Frontal cortex (tissue), 4 donors: Measurements from ENCODE around the gene MID1. TPM values are rescaled to one million over a fixed set of nuclear protein-coding genes. Genes with fewer than 3 reads are reported as not detected.
A peak's percentile ranks its signal among the peaks of the same experiment; 100 is the strongest.

Experiments
- DNase-seq, 2 donors: peaks; one replicate each; pipeline ENCODE4 v3.0.0; 2012; ENCODE audit warnings: low spot score in 2 of 2
- FAIRE-seq: peaks from 2 replicates; lab custom pipeline; 2012; peaks lifted over from hg19 to GRCh38; lab: Jason Lieb, UNC
- total RNA-seq: library from RNA; depleted of rRNA; stranded (reverse); fragments of >200 nt; gene quantifications from one replicate; pipeline ENCODE4 v1.2.3, GENCODE V29; 2014
- donor health status: control.
- donor health status: control.
- donor health status: control.

The MID1 gene
- total RNA-seq, 1 donor from 2014 or later, result 7.7 TPM

DNA sequence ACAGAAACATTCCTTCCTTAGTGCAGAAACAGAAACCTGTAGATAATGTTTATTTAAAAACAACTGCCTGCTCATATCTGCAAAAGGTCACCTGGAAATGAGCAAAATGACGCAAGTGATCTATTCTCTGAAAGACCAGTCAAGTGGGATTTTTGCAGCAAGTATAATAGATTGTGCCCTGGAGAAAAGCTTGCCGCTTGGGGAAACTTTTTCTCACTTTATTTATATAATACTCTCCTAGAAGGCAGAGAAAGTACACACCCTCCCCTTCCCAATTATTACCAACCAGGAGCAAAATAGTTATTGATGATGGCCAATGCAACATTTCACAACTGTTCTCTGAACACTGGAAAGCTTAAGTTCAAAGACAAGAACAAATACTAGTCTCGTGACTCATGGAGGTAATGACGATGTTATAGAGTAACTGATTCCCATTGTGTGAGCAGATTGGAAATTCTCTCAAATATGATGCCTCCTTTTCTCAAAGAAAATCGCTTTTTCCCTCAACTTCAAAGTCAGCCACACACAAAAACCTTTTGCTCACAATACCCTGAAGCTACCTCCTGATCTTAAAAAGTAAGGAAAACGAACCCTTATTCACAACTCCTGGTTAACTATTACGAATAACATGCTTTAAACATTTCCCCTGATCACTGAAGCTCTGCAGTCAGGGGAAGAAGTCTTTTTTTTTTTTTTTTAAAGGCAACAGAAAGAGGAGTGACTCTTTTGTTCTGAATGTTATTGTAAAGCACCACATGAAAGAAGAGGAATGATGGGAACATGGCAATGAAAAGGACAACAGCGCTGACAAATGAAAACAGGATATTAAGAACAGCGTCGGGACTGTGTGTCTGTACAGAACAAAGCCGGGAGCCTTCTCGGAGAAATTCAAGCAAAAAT, 41.0 kb downstream of the MID1 start:
- no peak for FAIRE-seq
- no peak for DNase-seq

DNA sequence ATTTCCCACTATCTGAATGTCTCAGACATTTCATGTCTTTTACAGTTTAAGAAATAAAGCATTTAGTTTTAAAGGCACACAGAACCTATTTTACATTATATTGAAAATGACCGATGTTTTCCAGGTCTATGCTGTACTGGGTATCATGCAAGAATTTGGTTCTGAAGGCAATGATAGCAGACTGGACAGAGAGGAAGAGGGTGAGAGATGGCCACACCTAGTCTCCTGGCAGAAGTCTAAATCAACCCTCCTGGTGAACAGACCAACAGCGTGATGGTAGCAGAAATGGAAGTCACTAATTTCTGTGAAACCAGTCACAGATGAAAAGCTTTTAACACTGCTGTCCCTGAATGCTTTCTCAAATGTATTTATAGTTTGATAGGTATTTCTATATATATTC, 41.9 kb downstream of the MID1 start:
- no peak for DNase-seq
- no peak for FAIRE-seq

DNA sequence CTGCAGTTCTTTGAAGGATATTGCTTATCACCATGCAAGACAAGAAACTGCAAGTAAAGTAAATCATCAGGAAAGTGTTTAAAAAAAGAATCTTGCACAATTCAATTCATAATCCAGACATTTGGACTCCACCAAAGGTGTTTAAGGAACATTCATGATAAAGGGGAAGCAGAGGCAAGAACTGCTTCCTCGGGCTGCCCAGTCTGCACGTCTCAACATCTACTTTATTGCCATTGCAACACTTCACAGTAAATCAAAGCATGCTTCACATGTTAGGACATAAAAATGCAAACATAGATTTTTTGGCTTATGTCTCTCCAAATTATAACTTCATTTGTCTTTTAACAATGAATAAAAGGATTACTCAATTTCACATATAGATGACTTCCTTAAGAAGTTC, 42.5 kb downstream of the MID1 start:
- DNase-seq (no peak), FAIRE-seq (no peak)

DNA sequence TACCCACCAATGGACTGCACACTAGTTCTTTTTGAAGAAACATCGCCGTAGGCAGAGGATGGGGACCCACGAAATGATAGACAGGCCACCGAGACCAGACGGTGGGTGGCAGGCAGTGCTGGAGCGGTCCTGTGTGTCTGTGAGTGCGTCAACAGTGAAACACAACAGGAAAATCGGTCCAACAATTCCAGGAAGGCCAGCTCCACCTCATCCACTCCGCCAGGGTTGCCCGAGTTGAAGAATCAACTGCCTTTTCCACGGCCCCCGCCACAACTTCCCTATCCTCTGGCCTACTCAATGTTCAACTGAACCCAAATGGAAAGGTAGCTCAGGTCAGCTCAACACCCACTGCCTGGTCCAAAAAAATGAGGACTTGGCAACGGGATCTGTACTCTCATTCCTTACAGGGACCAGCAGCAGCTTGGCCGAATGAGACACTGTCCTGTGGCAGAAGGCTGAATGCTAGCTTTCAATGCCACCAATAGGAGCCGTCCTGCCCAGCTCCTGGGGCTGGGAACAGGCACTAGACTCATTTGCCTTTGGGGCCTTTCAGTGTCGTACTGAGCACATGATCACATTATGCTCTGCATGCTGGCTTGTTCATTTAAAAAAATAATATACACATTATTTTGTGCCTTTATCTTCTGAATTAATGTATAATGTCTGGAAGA, 43.5 kb downstream of the MID1 start:
- DNase-seq (no peak), FAIRE-seq (no peak)

DNA sequence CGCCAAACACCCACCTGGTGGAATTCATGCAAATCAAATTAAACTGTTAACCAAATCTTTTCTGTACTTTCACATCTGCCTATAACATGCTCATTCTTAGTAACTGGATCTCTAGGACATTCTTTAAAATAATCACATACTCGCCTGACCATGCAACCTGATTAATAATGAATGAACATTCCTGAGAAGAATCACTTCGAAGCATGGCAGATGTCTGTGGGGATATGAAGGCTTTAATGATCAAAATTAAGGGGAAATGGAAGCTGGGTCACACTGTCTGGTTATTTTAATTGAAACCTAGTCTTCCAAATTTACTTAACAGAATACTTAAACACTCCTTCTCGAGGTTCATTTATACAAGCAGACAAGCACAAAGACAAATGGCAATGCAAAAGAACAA, 44.2 kb downstream of the MID1 start:
- DNase-seq, result no peak

DNA sequence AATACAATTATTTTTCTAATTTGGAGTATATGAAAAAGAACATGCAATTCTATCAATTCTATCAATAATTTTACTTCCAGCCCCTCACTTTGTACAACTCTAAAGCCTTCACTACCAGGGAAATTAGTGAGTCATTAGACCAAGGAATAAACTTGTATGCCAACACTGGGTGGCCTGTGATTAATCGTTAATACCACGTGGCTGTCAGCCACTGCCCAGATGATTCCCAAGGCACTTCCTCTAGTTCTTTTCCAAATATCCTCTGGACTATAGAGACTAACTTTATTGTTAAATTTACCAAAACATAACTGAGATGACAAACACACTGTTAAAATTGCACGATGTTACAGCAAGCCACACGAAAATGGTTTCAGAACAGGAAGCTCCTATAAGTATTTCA, 45.7 kb downstream of the MID1 start:
- no peak for DNase-seq
- FAIRE-seq, result no peak

More for the DNA sequence above, 44.2 kb downstream of the MID1 start:
- FAIRE-seq, result no peak

DNA sequence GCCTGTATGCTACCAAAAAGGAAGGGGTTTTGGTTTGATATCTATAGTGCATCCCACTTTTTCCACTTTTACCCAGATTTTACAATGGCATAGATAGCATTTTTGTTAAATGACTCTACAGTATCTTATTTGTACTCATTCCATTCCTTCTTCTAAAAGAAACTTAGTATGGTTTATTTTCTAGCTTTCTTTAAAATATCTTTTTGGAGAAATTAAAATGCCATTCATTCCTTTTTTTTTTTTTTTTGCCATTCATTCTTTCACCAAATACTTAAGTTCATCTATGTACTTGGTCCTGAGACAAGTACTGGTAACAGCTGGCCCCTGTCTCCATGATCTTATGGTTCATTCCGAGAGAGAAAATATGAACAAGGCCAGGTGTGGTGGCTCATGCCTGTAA, 49.1 kb downstream of the MID1 start:
- no peak for FAIRE-seq
- no peak for DNase-seq

DNA sequence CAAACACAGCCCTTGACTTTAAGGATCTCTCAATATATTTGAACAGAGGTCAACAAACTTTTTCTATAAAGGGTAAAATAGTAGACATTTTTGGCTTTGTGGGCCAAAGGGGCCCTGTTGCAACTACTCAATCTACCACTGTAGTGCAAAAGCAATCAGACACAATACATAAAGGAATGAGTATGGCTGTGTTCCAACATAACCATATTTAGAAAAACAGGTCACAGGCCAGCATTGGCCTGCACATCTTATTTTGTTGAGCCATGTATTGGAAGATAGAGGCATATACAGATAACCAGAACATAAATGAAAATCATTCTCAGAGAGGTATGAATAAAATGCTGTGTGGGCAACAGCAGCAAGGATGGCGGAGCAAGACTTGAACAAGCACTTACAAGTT, 49.8 kb downstream of the MID1 start:
- FAIRE-seq (no peak), DNase-seq (no peak)

DNA sequence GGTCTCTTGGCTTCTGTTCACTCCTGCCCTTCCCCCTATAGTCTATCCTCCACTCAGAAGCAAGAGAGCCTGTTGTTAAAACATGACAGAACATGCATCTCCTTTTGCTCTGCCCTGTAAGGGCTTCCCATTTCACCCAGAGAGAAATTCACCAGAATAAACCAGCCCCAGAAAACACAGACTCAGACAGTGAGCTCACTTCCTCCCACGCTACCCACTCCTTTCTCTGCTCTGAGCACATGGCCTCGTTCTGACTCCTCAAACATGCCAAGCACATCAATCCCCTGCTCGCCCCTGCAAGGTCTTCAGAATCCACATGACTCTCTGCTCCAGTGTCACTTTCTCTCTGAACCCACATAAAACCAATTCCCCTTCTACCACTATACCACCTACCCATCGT, 50.4 kb downstream of the MID1 start:
- DNase-seq (peak in 1 of 2 donors; percentile 4), FAIRE-seq (no peak)

DNA sequence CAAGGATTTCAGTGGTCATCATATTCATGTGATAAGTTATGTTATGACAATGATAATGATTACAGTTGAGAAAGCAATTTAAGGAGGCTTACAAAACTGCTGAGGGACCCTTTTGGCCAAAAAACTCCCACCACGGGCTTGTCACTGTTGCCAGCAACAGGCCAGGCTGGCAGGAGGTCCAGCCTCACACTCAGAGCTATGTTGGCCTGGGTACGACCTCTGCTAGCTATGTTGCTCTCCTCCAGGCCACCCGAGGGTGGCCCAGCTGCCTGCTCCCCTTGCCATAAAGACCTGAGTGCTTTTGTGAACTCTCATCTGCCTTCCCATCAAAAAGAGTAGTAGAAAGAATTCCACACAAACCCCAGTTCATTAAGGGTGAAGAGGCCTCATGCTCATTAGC, 52.0 kb downstream of the MID1 start:
- FAIRE-seq (no peak), DNase-seq (no peak)

DNA sequence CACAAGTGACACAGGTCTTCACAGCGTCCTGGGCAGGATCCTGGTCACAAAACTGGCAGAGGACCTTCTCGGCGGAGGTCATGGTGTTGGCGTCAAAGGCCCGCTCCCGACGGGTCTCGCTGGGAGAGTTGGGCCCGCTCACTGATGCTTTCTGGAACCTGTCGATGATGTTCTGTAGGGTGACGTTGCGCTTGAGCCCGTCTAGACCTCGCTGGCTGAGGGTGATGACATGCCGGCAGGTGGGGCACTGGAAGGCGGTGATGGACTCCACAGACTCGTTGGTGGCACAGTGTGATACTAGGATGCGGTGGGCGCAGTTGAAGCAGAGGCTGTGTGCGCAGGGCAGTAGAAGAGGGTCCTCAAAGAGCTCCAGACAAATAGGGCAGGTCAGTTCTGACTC, 53.2 kb downstream of the MID1 start:
- no peak for FAIRE-seq
- DNase-seq, result no peak

DNA sequence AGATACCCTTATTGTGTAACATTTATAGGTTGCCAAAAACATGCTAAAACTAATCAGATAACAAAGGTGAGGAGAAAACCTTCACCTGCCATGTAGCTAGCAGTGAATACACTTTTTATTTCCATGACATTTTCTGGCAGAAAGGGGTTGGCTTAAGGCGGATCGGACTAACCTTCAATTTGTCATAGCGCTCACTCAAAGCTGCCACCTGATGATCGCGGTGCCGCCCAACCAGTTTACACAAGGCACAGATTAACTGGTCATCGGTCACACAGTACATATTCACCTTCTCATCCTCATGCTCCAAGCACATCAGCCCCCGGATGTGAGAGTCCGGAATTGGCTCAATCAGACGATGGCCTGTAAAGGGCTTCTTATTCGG, 53.7 kb downstream of the MID1 start:
- FAIRE-seq (no peak), DNase-seq (no peak)

DNA sequence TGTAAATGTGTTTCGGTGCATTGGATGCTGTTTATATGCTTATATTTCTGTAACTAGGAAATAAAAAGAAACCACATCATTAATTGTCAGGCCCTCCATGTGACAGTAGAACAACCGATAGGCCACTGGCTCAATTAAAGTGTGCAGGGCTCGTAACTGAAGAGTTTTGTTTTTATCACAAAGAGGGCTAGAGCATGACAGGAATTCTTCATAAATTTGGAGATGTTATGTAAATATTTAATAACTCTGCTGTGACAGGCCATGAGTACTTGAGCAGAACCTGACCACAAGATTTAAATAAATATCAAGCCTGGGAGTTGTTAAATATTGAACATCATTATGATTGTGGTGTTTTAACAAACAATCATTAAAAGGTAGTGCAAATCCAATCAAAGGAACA, 55.9 kb downstream of the MID1 start:
- FAIRE-seq (no peak), DNase-seq (no peak)

DNA sequence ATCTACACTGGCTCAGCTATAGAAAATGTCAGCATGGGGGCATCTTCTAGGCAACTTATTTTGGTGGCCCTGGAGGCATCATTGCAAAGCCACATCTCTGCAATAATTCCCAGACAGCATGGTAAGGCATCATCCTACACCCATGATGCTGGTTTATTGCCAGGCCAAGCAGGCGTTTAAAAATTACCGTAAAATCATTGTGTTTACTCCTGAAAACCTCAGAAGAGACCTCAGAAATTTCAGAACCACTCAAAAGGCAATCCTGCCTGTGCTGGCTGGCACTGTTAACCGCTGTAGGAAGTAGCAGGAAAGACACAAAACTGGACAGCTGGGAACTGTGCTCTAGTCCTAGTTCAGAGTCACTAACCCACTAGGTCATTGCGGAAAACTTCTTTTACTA, 63.2 kb downstream of the MID1 start:
- DNase-seq (no peak), FAIRE-seq (no peak)

DNA sequence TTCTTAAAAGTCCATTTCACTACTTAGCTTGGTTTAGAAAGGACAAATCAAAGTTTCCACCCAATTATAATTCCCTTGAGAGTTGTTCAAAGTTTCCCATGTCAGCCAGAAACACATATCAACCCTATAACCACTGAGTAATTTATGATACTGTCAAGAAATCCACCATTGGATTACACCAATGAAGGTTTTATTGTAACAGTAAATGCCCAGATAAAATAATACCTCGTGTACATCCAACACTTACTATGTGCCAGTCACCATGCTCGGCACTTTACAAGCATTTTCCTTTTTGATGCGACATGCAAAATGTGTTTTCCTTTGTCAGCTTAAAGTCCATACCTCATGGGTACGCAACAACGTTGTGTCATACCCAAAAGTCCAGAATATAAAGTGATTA, 64.0 kb downstream of the MID1 start:
- DNase-seq (no peak), FAIRE-seq (no peak)

DNA sequence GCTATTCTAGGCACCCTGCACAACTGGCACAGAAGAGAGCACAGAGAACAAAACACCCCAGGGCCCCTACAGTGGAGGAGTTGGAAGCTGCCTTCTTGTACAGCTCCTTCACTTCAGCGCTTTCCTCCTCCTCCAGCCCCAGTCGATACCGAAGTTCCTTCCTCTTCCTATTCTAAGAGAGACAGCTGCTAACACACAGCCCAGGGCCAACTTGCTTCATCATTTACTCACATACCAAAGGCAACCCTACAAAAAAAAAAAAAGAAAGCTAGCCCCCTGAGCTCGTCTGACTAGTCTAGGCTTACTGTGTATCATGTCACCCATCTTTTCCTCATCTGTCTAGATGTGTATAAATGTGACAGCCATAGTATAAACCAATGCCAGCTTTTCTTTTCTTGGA, 64.5 kb downstream of the MID1 start:
- DNase-seq, result no peak
- FAIRE-seq, result no peak

DNA sequence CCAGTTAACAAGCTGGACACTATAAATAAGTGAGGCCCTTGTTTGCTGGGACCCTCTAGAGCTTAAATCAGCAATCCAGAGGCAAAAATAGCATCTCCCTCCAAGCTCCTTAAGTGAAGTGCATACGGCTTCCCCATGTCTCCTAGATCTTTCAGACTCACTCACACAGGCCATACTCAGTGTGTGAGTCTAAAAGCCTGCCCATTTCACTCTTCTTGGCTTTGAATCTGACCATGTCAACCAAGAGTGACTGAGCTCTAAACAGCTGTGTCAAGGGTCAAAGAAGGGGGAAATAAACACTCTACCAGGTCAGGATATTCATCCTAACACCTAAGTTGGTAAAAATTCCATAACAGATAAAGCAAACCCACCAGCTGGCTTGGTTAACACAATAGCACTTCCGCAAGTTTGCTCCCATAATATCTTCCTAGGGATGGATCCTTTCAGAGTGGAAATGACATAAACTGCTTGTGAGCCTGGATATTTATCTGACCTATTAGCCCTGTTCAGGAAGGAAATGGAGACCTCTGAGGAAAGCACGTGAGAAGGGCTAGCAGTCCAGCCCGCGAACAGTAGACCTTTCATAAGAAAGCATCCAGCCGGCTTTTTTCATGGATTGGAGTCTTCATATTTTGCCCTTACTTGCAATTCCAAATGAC, 65.6 kb downstream of the MID1 start:
- FAIRE-seq, result no peak

DNA sequence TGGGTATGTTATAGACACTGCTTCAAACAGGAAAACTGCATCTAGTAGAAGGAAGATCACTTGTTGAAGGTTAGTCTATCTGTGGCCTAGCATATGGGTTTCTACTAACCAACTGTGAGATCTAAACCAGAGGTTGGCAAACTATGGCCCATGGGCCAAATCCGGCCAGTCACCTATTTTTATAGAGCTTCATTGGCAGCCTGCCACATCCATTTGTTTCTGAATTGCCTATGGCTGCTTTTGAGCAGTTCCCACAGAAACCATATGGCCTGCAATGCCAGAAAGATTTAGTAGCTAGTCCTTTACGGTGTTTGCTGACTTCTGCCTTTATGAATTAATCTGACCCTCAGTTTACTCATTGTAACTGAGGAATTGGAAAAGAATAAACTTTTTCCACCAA, 71.1 kb downstream of the MID1 start:
- no peak for FAIRE-seq
- DNase-seq, result no peak

More for the DNA sequence above, 65.6 kb downstream of the MID1 start:
- DNase-seq, result no peak

DNA sequence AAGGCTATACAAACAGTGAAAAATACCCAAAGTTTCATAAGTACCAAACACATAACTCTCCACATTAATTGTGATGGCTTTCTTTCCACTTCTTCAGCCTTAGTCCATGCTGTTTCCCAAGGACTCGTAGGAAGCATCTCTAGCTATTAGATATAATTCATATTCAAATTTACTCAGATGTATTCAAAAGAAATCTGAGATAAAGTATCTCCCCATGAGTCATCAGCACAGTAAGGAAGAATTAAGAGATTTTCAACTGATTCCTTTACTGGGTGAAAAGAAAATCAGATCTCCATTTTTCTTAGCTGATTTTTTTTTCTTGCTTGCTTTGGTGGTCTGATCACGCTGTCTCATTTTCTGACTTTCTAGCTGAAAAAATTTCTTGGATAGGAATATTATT, 71.7 kb downstream of the MID1 start:
- DNase-seq (no peak), FAIRE-seq (no peak)

DNA sequence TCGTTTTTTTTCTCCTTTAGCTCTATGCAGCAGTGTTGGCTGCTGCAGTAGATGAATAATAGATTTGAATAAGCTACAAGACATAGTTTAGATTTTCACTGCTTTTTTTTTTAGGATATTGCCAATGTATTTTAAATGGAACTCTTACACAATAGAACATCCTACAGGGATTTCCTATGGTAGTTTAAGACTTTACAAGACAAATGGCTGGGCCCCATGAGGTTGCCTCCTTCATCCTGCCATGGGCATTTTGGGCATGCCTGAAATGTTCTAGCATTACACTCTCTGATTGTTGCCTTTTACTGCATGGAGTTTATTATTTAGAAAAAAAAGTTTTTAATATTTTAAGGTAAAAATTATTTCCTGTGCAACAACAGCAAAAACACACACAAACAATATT, 74.5 kb downstream of the MID1 start:
- FAIRE-seq, result no peak

DNA sequence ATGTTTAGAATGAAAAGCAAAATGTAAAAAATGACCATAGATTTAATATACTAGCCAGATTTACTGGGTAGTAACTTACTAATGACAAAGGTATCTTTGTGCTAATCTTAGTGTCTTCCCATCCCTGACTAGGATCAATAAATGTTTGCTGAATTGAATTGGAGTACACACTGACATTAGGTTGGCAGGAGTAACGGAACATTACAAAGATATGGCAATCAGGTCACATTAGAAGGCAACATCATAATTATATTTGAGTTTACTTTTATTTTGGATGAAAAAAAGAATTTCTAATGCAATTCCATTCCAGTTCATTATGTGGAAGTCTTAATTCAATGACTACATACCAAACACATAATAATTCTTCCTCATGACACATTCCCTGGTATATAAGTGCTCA, 77.8 kb downstream of the MID1 start:
- no peak for FAIRE-seq
- DNase-seq, result no peak

More for the DNA sequence above, 74.5 kb downstream of the MID1 start:
- no peak for DNase-seq
